Sigmoid colon (tissue), 7 donors: ENCODE data around the gene PRPH. TPM values are rescaled to one million over a fixed set of nuclear protein-coding genes. Genes with fewer than 3 reads are reported as not detected.
A peak's percentile ranks its signal among the peaks of the same experiment; 100 is the strongest.

Experiments
- DNase-seq: peaks from one replicate; pipeline ENCODE4 v3.0.0-alpha.2; 2019
- H3K27ac ChIP-seq, 4 donors: fragments of 200-600 bp; sonication (generic); one replicate each; pipeline ENCODE4 v1.5.1; 2016 to 2019; ENCODE audit warnings: mild to moderate bottlenecking in 1 of 4
- H3K27me3 ChIP-seq, 3 donors: fragments of 200-600 bp; sonication (generic); one replicate each; pipeline ENCODE4 v1.5.1; 2019; ENCODE audit warnings: mild to moderate bottlenecking in 1 of 3
- H3K36me3 ChIP-seq, 4 donors: fragments of 200-600 bp; sonication (generic); one replicate each; pipeline ENCODE4 v1.5.1; 2016 to 2019
- H3K4me1 ChIP-seq, 4 donors: fragments of 200-600 bp; sonication (generic); one replicate each; pipeline ENCODE4 v1.5.1; 2017 to 2019
- H3K4me3 ChIP-seq, 4 donors: fragments of 200-600 bp; sonication (generic); one replicate each; pipeline ENCODE4 v1.5.1; 2017 to 2019; ENCODE audit warnings: mild to moderate bottlenecking in 2 of 4, moderate library complexity in 1 of 4
- H3K9me3 ChIP-seq, 4 donors: fragments of 200-600 bp in 3 of 4; sonication (generic) in 3 of 4; one replicate each; pipeline versions ENCODE4 v1.5.1 to v1.6.1; 2013 to 2019
- CTCF ChIP-seq, 4 experiments: fragments of 450-650 bp in 3 of 4; fragments of 200-600 bp in 1 of 4; IDR thresholded peaks; one replicate each; pipeline ENCODE4 v1.5.1; 2016 to 2019; ENCODE audit warnings: antibody characterized with exemption in 4 of 4, mild to moderate bottlenecking in 3 of 4, moderate library complexity in 2 of 4
- EP300 ChIP-seq, 4 donors: sonication (generic); formaldehyde crosslinking; IDR thresholded peaks; one replicate each; pipeline ENCODE4 v1.6.1; 2017; ENCODE audit warnings: antibody characterized with exemption in 4 of 4
- POLR2A ChIP-seq, 2 donors: fragments of 450-650 bp; IDR thresholded peaks; one replicate each; pipeline ENCODE4 v1.6.1; 2016; ENCODE audit warnings: antibody characterized with exemption in 2 of 2, mild to moderate bottlenecking in 2 of 2, moderate library complexity in 2 of 2
- POLR2AphosphoS5 ChIP-seq, 4 donors: sonication (generic); formaldehyde crosslinking; IDR thresholded peaks; one replicate each; pipeline ENCODE4 v1.6.1; 2017; ENCODE audit warnings: antibody characterized with exemption in 4 of 4
- WGBS, 2 donors: extraction: QIAGEN DNeasy Blood & Tissue Kit; methylation state at CpG; one replicate each; pipeline ENCODE4 v1.1.7; 2013; 5-methylcytosine and 5-hydroxymethylcytosine counted together
- intact Hi-C: fragments of 100-400 bp; cut with DNase I; formaldehyde crosslinking; loops from one replicate; pipeline ENCODE4 v1.15.1; 2023
- polyA plus RNA-seq, 3 donors: library from polyadenylated mRNA; stranded (reverse); fragments of 200-250 nt; gene quantifications; one replicate each; pipeline ENCODE4 v1.2.3, GENCODE V29; 2013
- total RNA-seq, 4 donors: library from RNA; depleted of rRNA; stranded (reverse); fragments of >200 nt; gene quantifications; one replicate each; pipeline ENCODE4 v1.1.0, GENCODE V29; 2016
- donor health status: healthy with polysubstance abuse.
- donor health status: Bipolar disorder and iron deficiency.
- donor health status: healthy.

PRPH gene
- total and polyA plus RNA-seq, 7 donors: 0.46 to 56.2 (median 31.8) TPM

GRCh38 chr12:49288922-49289555 lies 5.9 kb upstream of the PRPH start:
- DNase-seq: peak; percentile 50
- intact Hi-C loops: loop anchor here (5.0 kb wide), 2 partner anchors 48 to 223 kb away; partner anchors contain the start of gene C1QL4

GRCh38 chr12:49292729-49293055 lies 2.3 kb upstream of the PRPH start:
- Histone ChIP-seq H3K9me3 (no peaks in the 10 kb centered on the region), H3K36me3 (no peaks in the 10 kb centered on the region), H3K4me1 (peaks cover 0 to 30% (median 23%) of the 10 kb centered on the region in 4 donors), H3K27ac (no peak overlapping the region), H3K27me3 (peaks cover 28 to 41% (median 33%) of the 10 kb centered on the region in 3 donors), H3K4me3 (no peak overlapping the region)
- intact Hi-C loops: no loop called here
- TF ChIP-seq EP300 (IDR thresholded peaks at IDR 0.05) (no peak), CTCF (IDR thresholded peaks at IDR 0.05) (no peak), POLR2A (IDR thresholded peaks at IDR 0.05) (no peak), POLR2AphosphoS5 (IDR thresholded peaks at IDR 0.05) (no peak)
- peak; percentile 44 for DNase-seq
- 55 to 71% methylated on average over 7 of the region's 7 CpGs for whole genome bisulfite sequencing, 2 donors

More at GRCh38 chr12:49288922-49289555, 5.9 kb upstream of the PRPH start:
- no peak overlapping the region for H3K27ac ChIP-seq
- no peaks in the 10 kb centered on the region for H3K36me3 ChIP-seq
- peaks cover 0 to 8% (median 4%) of the 10 kb centered on the region in 4 donors for H3K4me1 ChIP-seq
- H3K27me3 ChIP-seq: peaks cover 0 to 27% (median 0%) of the 10 kb centered on the region in 3 donors
- no peaks in the 10 kb centered on the region for H3K9me3 ChIP-seq
- 79 to 81% methylated on average over 9 of the region's 9 CpGs for WGBS, 2 donors
- no peak overlapping the region for H3K4me3 ChIP-seq
- TF ChIP-seq POLR2AphosphoS5 (IDR thresholded peaks at IDR 0.05): no peak
- no peak for TF ChIP-seq CTCF (IDR thresholded peaks at IDR 0.05)
- no peak for TF ChIP-seq POLR2A (IDR thresholded peaks at IDR 0.05)
- no peak for TF ChIP-seq EP300 (IDR thresholded peaks at IDR 0.05)

GRCh38 chr12:49293056-49293956 lies 1.6 kb upstream of the PRPH start:
- 18 to 38% methylated on average over 18 of the region's 18 CpGs for WGBS, 2 donors
- H3K4me1 ChIP-seq: peaks cover 0 to 31% (median 25%) of the 10 kb centered on the region in 4 donors
- H3K9me3 ChIP-seq: no peaks in the 10 kb centered on the region
- H3K27me3 ChIP-seq: peaks cover 34 to 43% (median 39%) of the 10 kb centered on the region in 3 donors
- no peak overlapping the region for H3K4me3 ChIP-seq
- intact Hi-C loops: no loop called here
- H3K27ac ChIP-seq: no peak overlapping the region
- TF ChIP-seq CTCF (IDR thresholded peaks at IDR 0.05) (no peak), EP300 (IDR thresholded peaks at IDR 0.05) (no peak), POLR2A (IDR thresholded peaks at IDR 0.05) (no peak), POLR2AphosphoS5 (IDR thresholded peaks at IDR 0.05) (no peak)
- peak; percentile 63 for DNase-seq
- no peaks in the 10 kb centered on the region for H3K36me3 ChIP-seq

- no peak overlapping the region for H3K4me3 ChIP-seq
- peaks cover 44 to 52% (median 46%) of the 10 kb centered on the region in 3 donors for H3K27me3 ChIP-seq
- no peak overlapping the region for H3K27ac ChIP-seq
- H3K9me3 ChIP-seq: no peaks in the 10 kb centered on the region
- no peaks in the 10 kb centered on the region for H3K36me3 ChIP-seq
- peaks cover 0 to 31% (median 25%) of the 10 kb centered on the region in 4 donors for H3K4me1 ChIP-seq
- 59 to 63% methylated on average over 8 of the region's 8 CpGs for WGBS, 2 donors
- DNase-seq: peak; percentile 43
- intact Hi-C loops: no loop called here
- no peak for TF ChIP-seq CTCF (IDR thresholded peaks at IDR 0.05)
- TF ChIP-seq EP300 (IDR thresholded peaks at IDR 0.05): no peak
- no peak for TF ChIP-seq POLR2AphosphoS5 (IDR thresholded peaks at IDR 0.05)
- no peak for TF ChIP-seq POLR2A (IDR thresholded peaks at IDR 0.05)
Measured at GRCh38 chr12:49294086-49294803, 702 bp upstream of the PRPH start.
